ENCODE data around the gene HSD11B1L.
A peak's percentile ranks its signal among the peaks of the same experiment; 100 is the strongest.
"Not testable (repeated sequence)": the region's sequence is repeated elsewhere in the genome, so short reads cannot be mapped to it uniquely, and the experiment has no call there.

The HSD11B1L gene

GRCh38 chr19:5717215-5717935 is 36.5 kb downstream of the HSD11B1L start:
- DNase-seq: no peak

GRCh38 chr19:5718037-5718578 is 37.3 kb downstream of the HSD11B1L start:
- intact Hi-C loops (cut with DNase I): no loop called here
- peak in 1 of 42 donors; percentile 53 for DNase-seq

More at GRCh38 chr19:5717215-5717935, 36.5 kb downstream of the HSD11B1L start:
- intact Hi-C loops (cut with DNase I): no loop called here

GRCh38 chr19:5718579-5719273 is 37.9 kb downstream of the HSD11B1L start:
- DNase-seq: peak in 6 of 42 donors; percentile 41 to 65 (median 49)
- intact Hi-C loops (cut with DNase I): no loop called here

GRCh38 chr19:5719274-5719960 is 38.6 kb downstream of the HSD11B1L start:
- intact Hi-C loops (cut with DNase I): no loop called here
- DNase-seq: peak in 10 of 42 donors; percentile 6 to 50 (median 22)

- intact Hi-C loops (cut with DNase I): loop anchor here (2.0 kb wide), 1 partner anchor 39 kb away; the partner anchor contains the start of genes HSD11B1L and MICOS13
- DNase-seq: peak; percentile 95 to 99 (median 98)
Measured at GRCh38 chr19:5719961-5720790, 39.3 kb downstream of the HSD11B1L start, which contains the start of the genes CATSPERD and LONP1. Gene CATSPERD, plus strand, starts transcription at chr19:5720637. Its CDS starts 101 bp downstream, at chr19:5720738. Gene LONP1, minus strand, starts transcription at chr19:5720146. Its CDS starts 14 bp downstream, at chr19:5720132.

GRCh38 chr19:5727453-5728050 is 46.7 kb downstream of the HSD11B1L start:
- intact Hi-C loops (cut with DNase I): no loop called here

GRCh38 chr19:5733172-5733571 is 52.3 kb downstream of the HSD11B1L start:
- intact Hi-C loops (cut with DNase I); DNase-seq: not testable (repeated sequence)

More at GRCh38 chr19:5727453-5728050, 46.7 kb downstream of the HSD11B1L start:
- DNase-seq: no peak
